WTC11 (cell line): ENCODE data around the gene DTL.

Experiments used
- ARID4B ChIP-seq: sonication (generic); formaldehyde crosslinking; IDR thresholded peaks from 2 replicates; pipeline ENCODE4 v1.8.0; 2023; ENCODE audit warnings: missing genetic modification reagents, mild to moderate bottlenecking, borderline replicate concordance
- CREB1 ChIP-seq: sonication (generic); formaldehyde crosslinking; IDR thresholded peaks from 2 replicates; pipeline ENCODE4 v1.8.0; 2023; ENCODE audit warnings: mild to moderate bottlenecking, missing genetic modification reagents
- HMGA2 ChIP-seq: fragments of 250-450 bp; sonication (Bioruptor Pico); IDR thresholded peaks from 2 replicates; pipeline ENCODE4 v1.4.0; 2021; ENCODE audit warnings: mild to moderate bottlenecking, moderate library complexity
- JUN ChIP-seq: sonication (generic); formaldehyde crosslinking; IDR thresholded peaks from 2 replicates; pipeline ENCODE4 v1.8.0; 2023; ENCODE audit warnings: mild to moderate bottlenecking, missing genetic modification reagents
- MXD4 ChIP-seq: fragments of 250-450 bp; sonication (Bioruptor Pico); IDR thresholded peaks from 2 replicates; pipeline ENCODE4 v1.8.0; 2021; ENCODE audit warnings: mild to moderate bottlenecking, moderate library complexity, borderline replicate concordance
- NR3C1 ChIP-seq: sonication (generic); formaldehyde crosslinking; conservative IDR thresholded peaks from 2 replicates; pipeline ENCODE4 v1.8.1; 2023; ENCODE audit warnings: low read depth, mild to moderate bottlenecking, missing genetic modification reagents
- TEAD4 ChIP-seq: sonication (generic); formaldehyde crosslinking; IDR thresholded peaks from 2 replicates; pipeline ENCODE4 v1.8.0; 2022; ENCODE audit warnings: mild to moderate bottlenecking, missing genetic modification reagents
- ZNF416 ChIP-seq: fragments of 250-450 bp; sonication (Bioruptor Pico); IDR thresholded peaks from 2 replicates; pipeline ENCODE4 v1.9.0; 2021; ENCODE audit warnings: mild to moderate bottlenecking, inconsistent platforms
- ZNF671 ChIP-seq: fragments of 250-450 bp; sonication (Bioruptor Pico); IDR thresholded peaks from 2 replicates; pipeline ENCODE4 v1.8.0; 2021; ENCODE audit warnings: mild to moderate bottlenecking
- TF ChIP-seq, protein P1 (sequence below): fragments of 200-600 bp; IDR thresholded peaks from 2 replicates; pipeline ENCODE4 v1.8.0; 2022; ENCODE audit warnings: antibody characterized with exemption
- TF ChIP-seq, protein P2 (sequence below): sonication (generic); formaldehyde crosslinking; conservative IDR thresholded peaks from 2 replicates; pipeline ENCODE4 v1.8.1; 2022; ENCODE audit warnings: mild to moderate bottlenecking, missing genetic modification reagents
- TF ChIP-seq, protein P3 (sequence below): sonication (generic); formaldehyde crosslinking; IDR thresholded peaks from 2 replicates; pipeline ENCODE4 v1.8.0; 2022; ENCODE audit warnings: mild to moderate bottlenecking, missing genetic modification reagents
- TF ChIP-seq, protein P4 (sequence below): sonication (generic); formaldehyde crosslinking; IDR thresholded peaks from 2 replicates; pipeline ENCODE4 v1.8.1; 2022; ENCODE audit warnings: missing genetic modification reagents, borderline replicate concordance

- TF ChIP-seq, protein P1, sequence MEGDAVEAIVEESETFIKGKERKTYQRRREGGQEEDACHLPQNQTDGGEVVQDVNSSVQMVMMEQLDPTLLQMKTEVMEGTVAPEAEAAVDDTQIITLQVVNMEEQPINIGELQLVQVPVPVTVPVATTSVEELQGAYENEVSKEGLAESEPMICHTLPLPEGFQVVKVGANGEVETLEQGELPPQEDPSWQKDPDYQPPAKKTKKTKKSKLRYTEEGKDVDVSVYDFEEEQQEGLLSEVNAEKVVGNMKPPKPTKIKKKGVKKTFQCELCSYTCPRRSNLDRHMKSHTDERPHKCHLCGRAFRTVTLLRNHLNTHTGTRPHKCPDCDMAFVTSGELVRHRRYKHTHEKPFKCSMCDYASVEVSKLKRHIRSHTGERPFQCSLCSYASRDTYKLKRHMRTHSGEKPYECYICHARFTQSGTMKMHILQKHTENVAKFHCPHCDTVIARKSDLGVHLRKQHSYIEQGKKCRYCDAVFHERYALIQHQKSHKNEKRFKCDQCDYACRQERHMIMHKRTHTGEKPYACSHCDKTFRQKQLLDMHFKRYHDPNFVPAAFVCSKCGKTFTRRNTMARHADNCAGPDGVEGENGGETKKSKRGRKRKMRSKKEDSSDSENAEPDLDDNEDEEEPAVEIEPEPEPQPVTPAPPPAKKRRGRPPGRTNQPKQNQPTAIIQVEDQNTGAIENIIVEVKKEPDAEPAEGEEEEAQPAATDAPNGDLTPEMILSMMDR, result no peak
- no peak for TF ChIP-seq JUN (CRISPR knock-in tag)
- TF ChIP-seq TEAD4, result no peak
- TF ChIP-seq ARID4B (CRISPR knock-in tag), result no peak
- TF ChIP-seq, protein P2, sequence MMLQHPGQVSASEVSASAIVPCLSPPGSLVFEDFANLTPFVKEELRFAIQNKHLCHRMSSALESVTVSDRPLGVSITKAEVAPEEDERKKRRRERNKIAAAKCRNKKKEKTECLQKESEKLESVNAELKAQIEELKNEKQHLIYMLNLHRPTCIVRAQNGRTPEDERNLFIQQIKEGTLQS (CRISPR knock-in tag), result no peak
- no peak for TF ChIP-seq ZNF671 (CRISPR knock-in tag)
- TF ChIP-seq NR3C1 (CRISPR knock-in tag), result no peak
- TF ChIP-seq ZNF416 (CRISPR knock-in tag), result no peak
- TF ChIP-seq, protein P3, sequence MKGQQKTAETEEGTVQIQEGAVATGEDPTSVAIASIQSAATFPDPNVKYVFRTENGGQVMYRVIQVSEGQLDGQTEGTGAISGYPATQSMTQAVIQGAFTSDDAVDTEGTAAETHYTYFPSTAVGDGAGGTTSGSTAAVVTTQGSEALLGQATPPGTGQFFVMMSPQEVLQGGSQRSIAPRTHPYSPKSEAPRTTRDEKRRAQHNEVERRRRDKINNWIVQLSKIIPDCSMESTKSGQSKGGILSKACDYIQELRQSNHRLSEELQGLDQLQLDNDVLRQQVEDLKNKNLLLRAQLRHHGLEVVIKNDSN (CRISPR knock-in tag), result no peak
- TF ChIP-seq, protein P4, sequence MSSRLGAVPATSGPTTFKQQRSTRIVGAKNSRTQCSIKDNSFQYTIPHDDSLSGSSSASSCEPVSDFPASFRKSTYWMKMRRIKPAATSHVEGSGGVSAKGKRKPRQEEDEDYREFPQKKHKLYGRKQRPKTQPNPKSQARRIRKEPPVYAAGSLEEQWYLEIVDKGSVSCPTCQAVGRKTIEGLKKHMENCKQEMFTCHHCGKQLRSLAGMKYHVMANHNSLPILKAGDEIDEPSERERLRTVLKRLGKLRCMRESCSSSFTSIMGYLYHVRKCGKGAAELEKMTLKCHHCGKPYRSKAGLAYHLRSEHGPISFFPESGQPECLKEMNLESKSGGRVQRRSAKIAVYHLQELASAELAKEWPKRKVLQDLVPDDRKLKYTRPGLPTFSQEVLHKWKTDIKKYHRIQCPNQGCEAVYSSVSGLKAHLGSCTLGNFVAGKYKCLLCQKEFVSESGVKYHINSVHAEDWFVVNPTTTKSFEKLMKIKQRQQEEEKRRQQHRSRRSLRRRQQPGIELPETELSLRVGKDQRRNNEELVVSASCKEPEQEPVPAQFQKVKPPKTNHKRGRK (CRISPR knock-in tag), result no peak
- no peak for TF ChIP-seq HMGA2 (CRISPR knock-in tag)
- no peak for TF ChIP-seq CREB1
- TF ChIP-seq MXD4 (CRISPR knock-in tag), result no peak
Observed at GRCh38 chr1:212089560-212090163, 54.1 kb downstream of the DTL start.
